Smooth muscle cell (in vitro differentiated cells): Measurements from ENCODE around the gene ATP5F1A. TPM values are rescaled to one million over a fixed set of nuclear protein-coding genes. Genes with fewer than 3 reads are reported as not detected.
"Not testable (repeated sequence)": the region's sequence is repeated elsewhere in the genome, so short reads cannot be mapped to it uniquely, and the experiment has no call there.

Source experiments
- DNase-seq: peaks from one replicate; lab custom pipeline; 2025; ENCODE audit not compliant: unreplicated experiment; lab: John Stamatoyannopoulos, UW
- H2AFZ ChIP-seq: fragments of 200-600 bp; sonication (generic); 2 replicates; pipeline ENCODE4 v1.6.0; 2016; ENCODE audit warnings: antibody characterized with exemption, low read depth, mild to moderate bottlenecking
- H3F3A ChIP-seq: fragments of 200-600 bp; sonication (generic); 2 replicates; pipeline ENCODE4 v1.6.0; 2017; ENCODE audit warnings: antibody characterized with exemption, low read depth
- H3K27ac ChIP-seq: fragments of 200-600 bp; sonication (generic); 2 replicates; pipeline ENCODE4 v1.5.1; 2016; ENCODE audit warnings: low read depth, mild to moderate bottlenecking
- H3K27me3 ChIP-seq: fragments of 200-600 bp; sonication (generic); 2 replicates; pipeline ENCODE4 v1.6.1; 2016; ENCODE audit warnings: low read depth, mild to moderate bottlenecking
- H3K36me3 ChIP-seq: fragments of 200-600 bp; sonication (generic); 2 replicates; pipeline ENCODE4 v1.5.1; 2016; ENCODE audit warnings: low read depth
- H3K4me1 ChIP-seq: fragments of 200-600 bp; sonication (generic); 2 replicates; pipeline ENCODE4 v1.5.1; 2016; ENCODE audit warnings: low read depth
- H3K4me2 ChIP-seq: fragments of 200-600 bp; sonication (generic); 2 replicates; pipeline ENCODE4 v1.6.0; 2016; ENCODE audit warnings: mild to moderate bottlenecking
- H3K4me3 ChIP-seq: fragments of 200-600 bp; sonication (generic); 2 replicates; pipeline ENCODE4 v1.5.1; 2016; ENCODE audit warnings: mild to moderate bottlenecking
- H3K79me2 ChIP-seq: fragments of 200-600 bp; sonication (generic); 2 replicates; pipeline ENCODE4 v1.6.0; 2016; ENCODE audit warnings: low read depth, mild to moderate bottlenecking
- H3K9ac ChIP-seq: fragments of 200-600 bp; sonication (generic); 2 replicates; pipeline ENCODE4 v1.6.0; 2016; ENCODE audit warnings: low read depth
- H3K9me3 ChIP-seq: fragments of 200-600 bp; sonication (generic); replicated peaks from 2 replicates; pipeline ENCODE4 v1.5.1; 2016; ENCODE audit warnings: low read depth
- H4K20me1 ChIP-seq: fragments of 200-600 bp; sonication (generic); 2 replicates; pipeline ENCODE4 v1.6.0; 2016; ENCODE audit warnings: low read depth
- CTCF ChIP-seq: fragments of 200-600 bp; sonication (generic); IDR thresholded peaks from 2 replicates; pipeline ENCODE4 v1.5.1; 2017; ENCODE audit warnings: borderline replicate concordance, mild to moderate bottlenecking, antibody characterized with exemption; ENCODE audit not compliant: insufficient read depth, poor library complexity, severe bottlenecking
- WGBS: methylation state at CpG from one replicate; pipeline ENCODE4 v1.1.7; 2016; ENCODE audit warnings: low lambda C conversion rate; 5-methylcytosine and 5-hydroxymethylcytosine counted together
- polyA plus RNA-seq: library from polyadenylated mRNA; unstranded; fragments of >200 nt; fragmentation: Nextera tagmentation; extraction: Ambion mirVana; gene quantifications from 2 replicates; pipeline ENCODE4 v1.2.1, GENCODE V29; 2016
- total RNA-seq: library from RNA; depleted of rRNA; stranded (reverse); fragments of >200 nt; gene quantifications from 2 replicates; pipeline ENCODE4 v1.2.3, GENCODE V29; 2014

Gene ATP5F1A
- total and polyA plus RNA-seq, 2 experiments from 2014 or later, result 406 to 432 TPM

DNA sequence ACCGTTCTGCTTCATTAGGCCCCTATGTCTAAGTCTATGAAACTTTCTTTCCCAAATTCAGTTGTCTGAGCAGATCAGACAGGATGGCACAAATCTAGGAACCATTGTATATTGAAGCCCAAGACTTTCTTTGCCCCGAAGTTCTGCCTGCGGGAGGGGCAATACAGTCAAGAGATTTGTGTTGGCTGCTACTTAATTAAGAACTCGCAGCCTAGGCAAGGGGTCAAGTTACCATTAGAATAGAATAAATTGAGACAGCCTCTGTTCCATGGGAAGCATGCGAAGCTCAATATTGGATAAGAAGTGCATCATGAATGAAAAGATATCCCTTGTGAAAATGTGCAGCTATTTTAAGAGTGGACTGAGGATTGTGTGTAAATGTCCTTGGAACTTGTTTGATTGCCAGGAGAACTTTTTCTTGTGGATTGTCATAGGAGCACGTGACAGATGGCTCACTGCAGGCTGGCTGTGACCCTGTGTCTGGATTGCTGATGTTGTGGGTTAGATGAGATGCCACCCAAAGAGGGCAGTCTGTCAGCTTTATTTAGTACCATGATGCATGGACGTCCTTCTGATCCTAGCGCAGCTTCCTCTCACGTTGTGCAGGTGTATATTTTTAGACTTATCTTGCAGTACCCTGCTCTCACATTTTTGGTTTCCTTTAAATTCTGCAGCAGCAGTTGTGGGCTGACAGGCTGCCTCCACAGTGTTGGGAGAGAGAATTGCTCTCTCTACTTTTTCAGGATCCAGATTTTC is 37.0 kb upstream of the ATP5F1A start:
- TF ChIP-seq CTCF, result no peak
- WGBS, result 76% methylated on average over 9 of the region's 9 CpGs
- no peak overlapping the region for H2AFZ ChIP-seq

DNA sequence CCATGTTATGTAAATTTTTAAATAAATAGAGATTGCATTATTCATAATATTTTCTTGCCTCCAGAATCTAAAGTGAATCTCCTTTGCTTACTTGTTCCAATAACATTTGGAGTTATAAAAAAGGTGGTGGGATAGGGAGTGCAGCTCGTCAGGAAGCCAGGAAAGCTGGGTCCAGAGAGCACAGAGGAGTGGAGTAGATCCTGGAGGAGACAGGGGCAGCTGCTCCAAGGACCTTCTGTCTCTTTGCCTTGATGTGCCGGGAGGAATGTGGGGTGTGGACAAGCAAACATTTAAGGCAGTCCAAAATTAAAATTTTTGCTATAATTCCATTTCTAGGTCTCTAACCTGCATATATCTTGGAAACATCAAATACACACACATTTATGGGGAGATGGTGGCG is 35.4 kb upstream of the ATP5F1A start:
- WGBS, result 94% methylated on average over 3 of the region's 3 CpGs
- Histone ChIP-seq H3K79me2 (no peaks in the 10 kb centered on the region), H4K20me1 (no peaks in the 10 kb centered on the region), H3K4me2 (no peak overlapping the region), H3K27ac (no peak overlapping the region), H2AFZ (no peak overlapping the region), H3K9ac (no peak overlapping the region), H3K27me3 (no peaks in the 10 kb centered on the region), H3K36me3 (peaks cover 10% of the 10 kb centered on the region), H3K4me1 (no peaks in the 10 kb centered on the region), H3K9me3 (no peaks in the 10 kb centered on the region), H3K4me3 (no peak overlapping the region), H3F3A (no peaks in the 10 kb centered on the region)
- no peak for DNase-seq
- no peak for TF ChIP-seq CTCF

More for the DNA sequence above, 37.0 kb upstream of the ATP5F1A start:
- H3K27ac ChIP-seq, result no peak overlapping the region
- no peaks in the 10 kb centered on the region for H3K79me2 ChIP-seq
- H3K36me3 ChIP-seq, result no peaks in the 10 kb centered on the region
- H3K4me2 ChIP-seq, result no peak overlapping the region
- no peak for DNase-seq
- no peaks in the 10 kb centered on the region for H3K27me3 ChIP-seq
- H3F3A ChIP-seq, result no peaks in the 10 kb centered on the region
- no peak overlapping the region for H3K9ac ChIP-seq
- no peaks in the 10 kb centered on the region for H4K20me1 ChIP-seq
- no peaks in the 10 kb centered on the region for H3K4me1 ChIP-seq
- H3K9me3 ChIP-seq, result no peaks in the 10 kb centered on the region
- no peak overlapping the region for H3K4me3 ChIP-seq

GRCh38 chr18:46130549-46130948 is 32.5 kb upstream of the ATP5F1A start:
- H3K9ac ChIP-seq, result not testable (repeated sequence)
- WGBS, result over 99% methylated on average over 8 of the region's 8 CpGs

GRCh38 chr18:46130061-46130460 is 32.0 kb upstream of the ATP5F1A start:
- DNase-seq, result no peak
- Histone ChIP-seq H3K36me3 (peaks cover 14% of the 10 kb centered on the region), H3K4me3 (no peak overlapping the region), H3K9ac (no peak overlapping the region), H3K4me2 (no peak overlapping the region), H3F3A (no peaks in the 10 kb centered on the region), H3K27ac (no peak overlapping the region), H3K4me1 (no peaks in the 10 kb centered on the region), H3K9me3 (no peaks in the 10 kb centered on the region), H3K27me3 (no peaks in the 10 kb centered on the region), H4K20me1 (no peaks in the 10 kb centered on the region), H3K79me2 (no peaks in the 10 kb centered on the region), H2AFZ (no peak overlapping the region)
- TF ChIP-seq CTCF, result no peak
- WGBS, result 100% methylated on average over 2 of the region's 2 CpGs

More at GRCh38 chr18:46130549-46130948, 32.5 kb upstream of the ATP5F1A start:
- peaks cover 14% of the 10 kb centered on the region for H3K36me3 ChIP-seq
- H4K20me1 ChIP-seq, DNase-seq, H3F3A ChIP-seq, H3K4me1 ChIP-seq, H3K27ac ChIP-seq, H2AFZ ChIP-seq, H3K4me3 ChIP-seq, H3K79me2 ChIP-seq, H3K9me3 ChIP-seq, H3K4me2 ChIP-seq, H3K27me3 ChIP-seq: not testable (repeated sequence)

- H4K20me1 ChIP-seq, H3K9ac ChIP-seq, H3K4me2 ChIP-seq, H2AFZ ChIP-seq, H3K9me3 ChIP-seq, H3K79me2 ChIP-seq, H3K27me3 ChIP-seq, H3F3A ChIP-seq, H3K4me3 ChIP-seq, DNase-seq, H3K27ac ChIP-seq, H3K4me1 ChIP-seq: not testable (repeated sequence)
- H3K36me3 ChIP-seq, result peaks cover 14% of the 10 kb centered on the region
- 98% methylated on average over 4 of the region's 4 CpGs for WGBS
Observed at GRCh38 chr18:46126625-46127024, 28.5 kb upstream of the ATP5F1A start.
